ENCODE results near the gene TLE6. TPM values are rescaled to one million over a fixed set of nuclear protein-coding genes. Genes with fewer than 3 reads are reported as not detected.

Gene TLE6
- total RNA-seq, 2 donors from 2014 or later = 5.3 to 7.8 TPM

- Histone ChIP-seq H3K9me3 (no peaks in the 10 kb centered on the region), H3K36me3 (no peaks in the 10 kb centered on the region), H3K27me3 (replicated peaks; ENCODE audit: insufficient read depth) (no peaks in the 10 kb centered on the region), H3K4me1 (ENCODE audit: control insufficient read depth in 1 of 2, low read depth in 2 of 2) (no peaks in the 10 kb centered on the region), H3K27ac (no peak overlapping the region), H3K4me3 (no peak overlapping the region)
- no peak for ATAC-seq (ENCODE audit: insufficient number of reproducible peaks, low FRiP score, low read depth)
- DNase-seq (ENCODE audit: low spot score) = no peak
- TF ChIP-seq CTCF (IDR thresholded peaks at IDR 0.05) = no peak
These were observed 36.8 kb downstream of the TLE6 start for GRCh38 chr19:3014135-3014534.

GRCh38 chr19:3015126-3016057 lies 38.0 kb downstream of the TLE6 start:
- no peaks in the 10 kb centered on the region for H3K36me3 ChIP-seq
- TF ChIP-seq CTCF (IDR thresholded peaks at IDR 0.05) = no peak
- no peak overlapping the region for H3K27ac ChIP-seq
- DNase-seq (ENCODE audit: low spot score) (no peak), ATAC-seq (ENCODE audit: insufficient number of reproducible peaks, low FRiP score, low read depth) (no peak)
- H3K27me3 ChIP-seq (replicated peaks; ENCODE audit: insufficient read depth) = no peaks in the 10 kb centered on the region
- H3K4me3 ChIP-seq = no peak overlapping the region
- no peaks in the 10 kb centered on the region for H3K9me3 ChIP-seq
- H3K4me1 ChIP-seq (ENCODE audit: control insufficient read depth in 1 of 2, low read depth in 2 of 2) = no peaks in the 10 kb centered on the region

GRCh38 chr19:3017923-3018322 lies 40.6 kb downstream of the TLE6 start:
- DNase-seq (ENCODE audit: low spot score) (no peak), ATAC-seq (ENCODE audit: insufficient number of reproducible peaks, low FRiP score, low read depth) (no peak)
- Histone ChIP-seq H3K4me3 (no peak overlapping the region), H3K36me3 (no peaks in the 10 kb centered on the region), H3K27ac (no peak overlapping the region), H3K4me1 (ENCODE audit: control insufficient read depth in 1 of 2, low read depth in 2 of 2) (no peaks in the 10 kb centered on the region), H3K27me3 (replicated peaks; ENCODE audit: insufficient read depth) (no peaks in the 10 kb centered on the region), H3K9me3 (no peaks in the 10 kb centered on the region)
- TF ChIP-seq CTCF (IDR thresholded peaks at IDR 0.05) = no peak

- TF ChIP-seq CTCF (IDR thresholded peaks at IDR 0.05) = no peak
- no peak for ATAC-seq (ENCODE audit: insufficient number of reproducible peaks, low FRiP score, low read depth)
These were observed 42.0 kb downstream of the TLE6 start for GRCh38 chr19:3019211-3019854.

GRCh38 chr19:3020321-3020960 lies 43.1 kb downstream of the TLE6 start:
- Histone ChIP-seq H3K27me3 (replicated peaks; ENCODE audit: insufficient read depth) (no peaks in the 10 kb centered on the region), H3K36me3 (no peaks in the 10 kb centered on the region), H3K9me3 (no peaks in the 10 kb centered on the region), H3K4me1 (ENCODE audit: control insufficient read depth in 1 of 2, low read depth in 2 of 2) (no peaks in the 10 kb centered on the region), H3K4me3 (no peak overlapping the region), H3K27ac (no peak overlapping the region)
- TF ChIP-seq CTCF (IDR thresholded peaks at IDR 0.05) = no peak
- no peak for DNase-seq (ENCODE audit: low spot score)
- no peak for ATAC-seq (ENCODE audit: insufficient number of reproducible peaks, low FRiP score, low read depth)

More at GRCh38 chr19:3019211-3019854, 42.0 kb downstream of the TLE6 start:
- Histone ChIP-seq H3K27ac (no peak overlapping the region), H3K4me3 (no peak overlapping the region), H3K4me1 (ENCODE audit: control insufficient read depth in 1 of 2, low read depth in 2 of 2) (no peaks in the 10 kb centered on the region), H3K27me3 (replicated peaks; ENCODE audit: insufficient read depth) (no peaks in the 10 kb centered on the region), H3K36me3 (no peaks in the 10 kb centered on the region), H3K9me3 (no peaks in the 10 kb centered on the region)
- DNase-seq (ENCODE audit: low spot score) = no peak
